Measurements from ENCODE around the gene INTS15. TPM values are rescaled to one million over a fixed set of nuclear protein-coding genes. Genes with fewer than 3 reads are reported as not detected.

Gene INTS15
- polyA plus RNA-seq, 4 donors, result 15.0 to 28.7 (median 16.4) TPM

DNA sequence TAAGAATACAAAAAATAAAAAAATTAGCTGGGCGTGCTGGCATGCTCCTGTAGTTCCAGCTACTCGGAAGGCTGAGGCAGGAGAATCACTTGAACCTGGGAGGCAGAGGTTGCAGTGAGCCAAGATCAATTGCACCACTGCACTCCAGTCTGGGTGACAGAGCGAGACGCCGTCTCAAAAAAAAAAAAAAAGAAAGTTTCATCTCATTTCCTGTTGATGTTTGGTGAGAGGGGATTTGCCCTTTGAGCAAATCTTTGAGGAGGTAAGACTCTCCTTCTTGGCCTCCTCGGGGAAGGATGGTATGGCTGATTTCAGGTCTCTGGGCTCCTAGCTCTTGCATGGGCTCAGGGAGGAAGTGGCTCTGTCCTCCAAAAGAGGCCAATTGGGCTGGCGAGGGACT, 35.0 kb upstream of the INTS15 start:
- no peaks in the 10 kb centered on the region for H3K36me3 ChIP-seq (ENCODE audit: control insufficient read depth in 3 of 3, insufficient read depth in 2 of 3, low read depth in 1 of 3, low read length in 3 of 3)
- FAIRE-seq (no peak), DNase-seq (no peak)
- H3K4me1 ChIP-seq (ENCODE audit: control insufficient read depth in 3 of 3, insufficient read depth in 2 of 3, low read depth in 1 of 3, low read length in 2 of 3), result no peaks in the 10 kb centered on the region
- 67 to 81% (median 70%) methylated on average over 7 of the region's 7 CpGs for WGBS, 3 donors
- H3K27me3 ChIP-seq (ENCODE audit: control insufficient read depth in 3 of 3, insufficient read depth in 3 of 3, low read length in 3 of 3), result peaks cover 0 to 2% (median 0%) of the 10 kb centered on the region in 3 donors
- H3K4me3 ChIP-seq (ENCODE audit: low read depth in 1 of 3, low read length in 3 of 3), result no peak overlapping the region
- H3K9me3 ChIP-seq (ENCODE audit: control insufficient read depth in 2 of 2, insufficient read depth in 1 of 2, low read depth in 1 of 2, low read length in 1 of 2), result no peaks in the 10 kb centered on the region
- H3K27ac ChIP-seq (ENCODE audit: low read depth in 1 of 3, low read length in 2 of 3), result no peak overlapping the region

- DNase-seq (peak; percentile 31 to 38), FAIRE-seq (no peak)
- WGBS, 3 donors, result 51 to 65% (median 54%) methylated on average over 6 of the region's 6 CpGs
- Histone ChIP-seq H3K27me3 (ENCODE audit: control insufficient read depth in 3 of 3, insufficient read depth in 3 of 3, low read length in 3 of 3) (peaks cover 0 to 2% (median 0%) of the 10 kb centered on the region in 3 donors), H3K4me3 (ENCODE audit: low read depth in 1 of 3, low read length in 3 of 3) (no peak overlapping the region), H3K9me3 (ENCODE audit: control insufficient read depth in 2 of 2, insufficient read depth in 1 of 2, low read depth in 1 of 2, low read length in 1 of 2) (no peaks in the 10 kb centered on the region), H3K27ac (ENCODE audit: low read depth in 1 of 3, low read length in 2 of 3) (no peak overlapping the region), H3K4me1 (ENCODE audit: control insufficient read depth in 3 of 3, insufficient read depth in 2 of 3, low read depth in 1 of 3, low read length in 2 of 3) (no peaks in the 10 kb centered on the region), H3K36me3 (ENCODE audit: control insufficient read depth in 3 of 3, insufficient read depth in 2 of 3, low read depth in 1 of 3, low read length in 3 of 3) (no peaks in the 10 kb centered on the region)
Measured at GRCh38 chr7:6556196-6556595, 33.6 kb upstream of the INTS15 start.

- no peak for FAIRE-seq
- peak; percentile 29 to 47 for DNase-seq
Measured at GRCh38 chr7:6558837-6559236, 31.0 kb upstream of the INTS15 start.

DNA sequence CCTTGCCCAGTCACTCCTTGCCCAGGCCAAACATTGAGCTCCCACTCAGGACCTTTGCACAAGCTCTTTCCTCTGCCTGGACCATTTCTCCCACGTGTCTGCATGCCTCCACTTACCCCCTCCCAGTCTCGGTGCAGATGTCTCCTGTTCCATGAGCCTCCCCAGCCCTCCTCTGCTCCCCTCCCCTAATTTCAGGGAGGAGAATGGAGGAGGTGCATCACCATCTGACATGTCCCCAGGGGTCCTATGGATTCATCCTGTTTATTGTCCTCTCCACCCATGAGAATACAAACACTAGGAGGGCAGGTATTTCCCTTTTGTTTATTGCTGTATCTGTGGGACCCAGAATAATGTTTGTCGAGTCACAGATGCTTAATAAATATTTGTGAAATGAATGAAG, 29.9 kb upstream of the INTS15 start:
- Histone ChIP-seq H3K4me1 (ENCODE audit: control insufficient read depth in 3 of 3, insufficient read depth in 2 of 3, low read depth in 1 of 3, low read length in 2 of 3) (no peaks in the 10 kb centered on the region), H3K27ac (ENCODE audit: low read depth in 1 of 3, low read length in 2 of 3) (no peak overlapping the region), H3K4me3 (ENCODE audit: low read depth in 1 of 3, low read length in 3 of 3) (no peak overlapping the region), H3K9me3 (ENCODE audit: control insufficient read depth in 2 of 2, insufficient read depth in 1 of 2, low read depth in 1 of 2, low read length in 1 of 2) (no peaks in the 10 kb centered on the region), H3K36me3 (ENCODE audit: control insufficient read depth in 3 of 3, insufficient read depth in 2 of 3, low read depth in 1 of 3, low read length in 3 of 3) (no peaks in the 10 kb centered on the region), H3K27me3 (ENCODE audit: control insufficient read depth in 3 of 3, insufficient read depth in 3 of 3, low read length in 3 of 3) (no peaks in the 10 kb centered on the region)
- DNase-seq (no peak), FAIRE-seq (no peak)
- 23 to 34% (median 34%) methylated on average over 3 of the region's 3 CpGs for WGBS, 3 donors

More at GRCh38 chr7:6558837-6559236, 31.0 kb upstream of the INTS15 start:
- H3K27ac ChIP-seq (ENCODE audit: low read depth in 1 of 3, low read length in 2 of 3), result no peak overlapping the region
- no peaks in the 10 kb centered on the region for H3K9me3 ChIP-seq (ENCODE audit: control insufficient read depth in 2 of 2, insufficient read depth in 1 of 2, low read depth in 1 of 2, low read length in 1 of 2)
- H3K4me3 ChIP-seq (ENCODE audit: low read depth in 1 of 3, low read length in 3 of 3), result no peak overlapping the region
- H3K36me3 ChIP-seq (ENCODE audit: control insufficient read depth in 3 of 3, insufficient read depth in 2 of 3, low read depth in 1 of 3, low read length in 3 of 3), result no peaks in the 10 kb centered on the region
- WGBS, 3 donors, result 38 to 56% (median 48%) methylated on average over 6 of the region's 6 CpGs
- no peaks in the 10 kb centered on the region for H3K27me3 ChIP-seq (ENCODE audit: control insufficient read depth in 3 of 3, insufficient read depth in 3 of 3, low read length in 3 of 3)
- no peaks in the 10 kb centered on the region for H3K4me1 ChIP-seq (ENCODE audit: control insufficient read depth in 3 of 3, insufficient read depth in 2 of 3, low read depth in 1 of 3, low read length in 2 of 3)

GRCh38 chr7:6562106-6562505, 27.7 kb upstream of the INTS15 start:
- H3K36me3 ChIP-seq (ENCODE audit: control insufficient read depth in 3 of 3, insufficient read depth in 2 of 3, low read depth in 1 of 3, low read length in 3 of 3), result no peaks in the 10 kb centered on the region
- WGBS, 3 donors, result 82 to 100% (median 95%) methylated on average over 1 of the region's 1 CpG
- H3K9me3 ChIP-seq (ENCODE audit: control insufficient read depth in 2 of 2, insufficient read depth in 1 of 2, low read depth in 1 of 2, low read length in 1 of 2), result no peaks in the 10 kb centered on the region
- H3K4me1 ChIP-seq (ENCODE audit: control insufficient read depth in 3 of 3, insufficient read depth in 2 of 3, low read depth in 1 of 3, low read length in 2 of 3), result no peaks in the 10 kb centered on the region
- DNase-seq (no peak), FAIRE-seq (no peak)
- H3K4me3 ChIP-seq (ENCODE audit: low read depth in 1 of 3, low read length in 3 of 3), result no peak overlapping the region
- no peaks in the 10 kb centered on the region for H3K27me3 ChIP-seq (ENCODE audit: control insufficient read depth in 3 of 3, insufficient read depth in 3 of 3, low read length in 3 of 3)
- H3K27ac ChIP-seq (ENCODE audit: low read depth in 1 of 3, low read length in 2 of 3), result no peak overlapping the region

GRCh38 chr7:6563936-6564770, 25.7 kb upstream of the INTS15 start:
- Histone ChIP-seq H3K27ac (ENCODE audit: low read depth in 1 of 3, low read length in 2 of 3) (no peak overlapping the region), H3K4me1 (ENCODE audit: control insufficient read depth in 3 of 3, insufficient read depth in 2 of 3, low read depth in 1 of 3, low read length in 2 of 3) (no peaks in the 10 kb centered on the region), H3K36me3 (ENCODE audit: control insufficient read depth in 3 of 3, insufficient read depth in 2 of 3, low read depth in 1 of 3, low read length in 3 of 3) (no peaks in the 10 kb centered on the region), H3K4me3 (ENCODE audit: low read depth in 1 of 3, low read length in 3 of 3) (no peak overlapping the region), H3K9me3 (ENCODE audit: control insufficient read depth in 2 of 2, insufficient read depth in 1 of 2, low read depth in 1 of 2, low read length in 1 of 2) (no peaks in the 10 kb centered on the region), H3K27me3 (ENCODE audit: control insufficient read depth in 3 of 3, insufficient read depth in 3 of 3, low read length in 3 of 3) (peaks cover 0 to 2% (median 0%) of the 10 kb centered on the region in 3 donors)
- FAIRE-seq, result no peak
- WGBS, 3 donors, result 80 to 84% (median 80%) methylated on average over 12 of the region's 12 CpGs
- no peak for DNase-seq

- Histone ChIP-seq H3K9me3 (ENCODE audit: control insufficient read depth in 2 of 2, insufficient read depth in 1 of 2, low read depth in 1 of 2, low read length in 1 of 2) (no peaks in the 10 kb centered on the region), H3K4me1 (ENCODE audit: control insufficient read depth in 3 of 3, insufficient read depth in 2 of 3, low read depth in 1 of 3, low read length in 2 of 3) (no peaks in the 10 kb centered on the region), H3K27ac (ENCODE audit: low read depth in 1 of 3, low read length in 2 of 3) (no peak overlapping the region), H3K4me3 (ENCODE audit: low read depth in 1 of 3, low read length in 3 of 3) (no peak overlapping the region), H3K27me3 (ENCODE audit: control insufficient read depth in 3 of 3, insufficient read depth in 3 of 3, low read length in 3 of 3) (peaks cover 0 to 2% (median 0%) of the 10 kb centered on the region in 3 donors), H3K36me3 (ENCODE audit: control insufficient read depth in 3 of 3, insufficient read depth in 2 of 3, low read depth in 1 of 3, low read length in 3 of 3) (no peaks in the 10 kb centered on the region)
- 76 to 85% (median 81%) methylated on average over 4 of the region's 4 CpGs for WGBS, 3 donors
- FAIRE-seq (no peak), DNase-seq (no peak)
Measured at GRCh38 chr7:6565655-6566054, 24.2 kb upstream of the INTS15 start.

- DNase-seq (no peak), FAIRE-seq (no peak)
- Histone ChIP-seq H3K9me3 (ENCODE audit: control insufficient read depth in 2 of 2, insufficient read depth in 1 of 2, low read depth in 1 of 2, low read length in 1 of 2) (no peaks in the 10 kb centered on the region), H3K27me3 (ENCODE audit: control insufficient read depth in 3 of 3, insufficient read depth in 3 of 3, low read length in 3 of 3) (peaks cover 0 to 2% (median 0%) of the 10 kb centered on the region in 3 donors), H3K4me3 (ENCODE audit: low read depth in 1 of 3, low read length in 3 of 3) (no peak overlapping the region), H3K36me3 (ENCODE audit: control insufficient read depth in 3 of 3, insufficient read depth in 2 of 3, low read depth in 1 of 3, low read length in 3 of 3) (no peaks in the 10 kb centered on the region), H3K27ac (ENCODE audit: low read depth in 1 of 3, low read length in 2 of 3) (no peak overlapping the region), H3K4me1 (ENCODE audit: control insufficient read depth in 3 of 3, insufficient read depth in 2 of 3, low read depth in 1 of 3, low read length in 2 of 3) (no peaks in the 10 kb centered on the region)
- WGBS, 3 donors, result 86 to 88% (median 86%) methylated on average over 3 of the region's 3 CpGs
Measured at GRCh38 chr7:6567886-6568285, 21.9 kb upstream of the INTS15 start.
